Cardiac fibroblast (primary cell): ENCODE results near the gene BMP4.
A peak's percentile ranks its signal among the peaks of the same experiment; 100 is the strongest.
"Not testable (repeated sequence)": the region's sequence is repeated elsewhere in the genome, so short reads cannot be mapped to it uniquely, and the experiment has no call there.

ENCODE experiments used
- DNase-seq, 2 donors: peaks; one replicate each; pipeline versions ENCODE4 v3.0.0 to v3.0.0-alpha.2; 2010; ENCODE audit warnings: low read depth in 2 of 2
- H3K4me3 ChIP-seq, 2 donors: replicated peaks in 1 of 2; 1 replicate in 1 of 2; 2 replicates in 1 of 2; pipeline ENCODE4 v1.5.1; 2011; ENCODE audit warnings: low read depth in 2 of 2, low read length in 2 of 2, mild to moderate bottlenecking in 2 of 2, moderate library complexity in 1 of 2
- TF ChIP-seq, protein P1 (sequence below): IDR thresholded peaks from one replicate; pipeline ENCODE4 v1.5.1; 2011; ENCODE audit warnings: low read depth, mild to moderate bottlenecking, low read length, inconsistent platforms

The BMP4 gene

GRCh38 chr14:53996041-53996440, 39.4 kb upstream of the BMP4 start:
- H3K4me3 ChIP-seq, result no peak overlapping the region
- no peak for DNase-seq
- TF ChIP-seq, protein P1, sequence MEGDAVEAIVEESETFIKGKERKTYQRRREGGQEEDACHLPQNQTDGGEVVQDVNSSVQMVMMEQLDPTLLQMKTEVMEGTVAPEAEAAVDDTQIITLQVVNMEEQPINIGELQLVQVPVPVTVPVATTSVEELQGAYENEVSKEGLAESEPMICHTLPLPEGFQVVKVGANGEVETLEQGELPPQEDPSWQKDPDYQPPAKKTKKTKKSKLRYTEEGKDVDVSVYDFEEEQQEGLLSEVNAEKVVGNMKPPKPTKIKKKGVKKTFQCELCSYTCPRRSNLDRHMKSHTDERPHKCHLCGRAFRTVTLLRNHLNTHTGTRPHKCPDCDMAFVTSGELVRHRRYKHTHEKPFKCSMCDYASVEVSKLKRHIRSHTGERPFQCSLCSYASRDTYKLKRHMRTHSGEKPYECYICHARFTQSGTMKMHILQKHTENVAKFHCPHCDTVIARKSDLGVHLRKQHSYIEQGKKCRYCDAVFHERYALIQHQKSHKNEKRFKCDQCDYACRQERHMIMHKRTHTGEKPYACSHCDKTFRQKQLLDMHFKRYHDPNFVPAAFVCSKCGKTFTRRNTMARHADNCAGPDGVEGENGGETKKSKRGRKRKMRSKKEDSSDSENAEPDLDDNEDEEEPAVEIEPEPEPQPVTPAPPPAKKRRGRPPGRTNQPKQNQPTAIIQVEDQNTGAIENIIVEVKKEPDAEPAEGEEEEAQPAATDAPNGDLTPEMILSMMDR, result no peak

GRCh38 chr14:53993920-53994607, 37.4 kb upstream of the BMP4 start:
- no peak overlapping the region for H3K4me3 ChIP-seq
- no peak for DNase-seq
- TF ChIP-seq, protein P1, result no peak

DNA sequence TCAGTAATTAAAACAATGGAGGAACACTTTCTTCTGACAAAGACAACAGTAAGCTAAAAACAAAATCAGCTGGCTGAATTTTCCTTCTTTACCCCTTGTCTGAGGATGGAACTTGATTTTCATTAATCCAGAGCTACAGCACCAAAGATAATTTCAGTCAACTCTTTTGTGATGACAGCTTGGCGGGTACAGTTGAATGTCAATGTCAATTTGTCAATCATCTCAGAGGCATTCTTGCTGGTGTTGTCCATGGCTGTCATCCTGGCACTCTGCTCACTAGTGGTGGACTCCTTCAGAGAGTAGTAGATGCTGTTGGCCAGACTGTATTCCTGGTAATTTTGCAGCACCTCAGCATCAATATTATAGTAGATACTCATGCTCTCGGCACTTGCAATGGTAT, 34.4 kb upstream of the BMP4 start:
- TF ChIP-seq, protein P1, result no peak
- no peak for DNase-seq
- H3K4me3 ChIP-seq, result no peak overlapping the region

GRCh38 chr14:53986718-53987117, 30.1 kb upstream of the BMP4 start:
- not testable (repeated sequence) for H3K4me3 ChIP-seq, DNase-seq

DNA sequence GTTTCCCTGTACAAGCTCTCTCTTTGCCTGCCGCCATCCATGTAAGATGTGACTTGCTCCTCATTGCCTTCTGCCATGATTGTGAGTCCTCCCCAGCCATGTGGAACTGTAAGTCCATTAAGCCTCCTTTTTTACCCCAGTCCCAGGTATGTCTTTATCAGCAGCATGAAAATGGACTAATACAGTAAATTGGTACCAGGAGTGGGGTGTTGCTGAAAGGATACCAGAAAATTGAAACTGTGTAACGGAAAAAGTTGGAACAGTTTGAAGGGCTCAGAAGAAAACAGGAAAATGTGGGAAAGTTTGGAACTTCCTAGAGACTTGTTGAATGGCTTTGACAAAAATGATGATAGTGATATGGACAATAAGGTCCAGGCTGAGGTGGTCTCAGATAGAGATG, 28.3 kb upstream of the BMP4 start:
- H3K4me3 ChIP-seq, DNase-seq: not testable (repeated sequence)

DNA sequence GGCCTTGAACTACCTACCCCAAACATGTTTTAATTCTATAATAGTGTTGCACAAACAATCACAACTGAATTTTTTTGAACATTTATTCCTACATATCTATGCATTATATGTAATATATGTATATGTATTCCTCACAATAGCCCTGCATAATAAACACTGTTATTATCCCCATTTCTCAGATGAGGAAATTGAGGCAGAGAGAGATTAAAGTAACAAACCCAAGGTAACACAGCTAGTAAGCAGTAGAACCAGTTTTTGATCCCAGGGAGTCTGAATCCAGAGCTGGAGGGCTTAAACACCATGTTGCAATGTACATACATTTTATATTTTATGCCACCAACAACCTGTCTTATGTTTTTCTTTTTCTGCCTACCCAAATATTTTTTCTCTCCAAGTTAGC, 26.5 kb upstream of the BMP4 start:
- TF ChIP-seq, protein P1, result no peak
- no peak for DNase-seq
- no peak overlapping the region for H3K4me3 ChIP-seq

GRCh38 chr14:53982546-53982945, 25.9 kb upstream of the BMP4 start:
- no peak for DNase-seq
- H3K4me3 ChIP-seq, result no peak overlapping the region
- TF ChIP-seq, protein P1, result no peak

DNA sequence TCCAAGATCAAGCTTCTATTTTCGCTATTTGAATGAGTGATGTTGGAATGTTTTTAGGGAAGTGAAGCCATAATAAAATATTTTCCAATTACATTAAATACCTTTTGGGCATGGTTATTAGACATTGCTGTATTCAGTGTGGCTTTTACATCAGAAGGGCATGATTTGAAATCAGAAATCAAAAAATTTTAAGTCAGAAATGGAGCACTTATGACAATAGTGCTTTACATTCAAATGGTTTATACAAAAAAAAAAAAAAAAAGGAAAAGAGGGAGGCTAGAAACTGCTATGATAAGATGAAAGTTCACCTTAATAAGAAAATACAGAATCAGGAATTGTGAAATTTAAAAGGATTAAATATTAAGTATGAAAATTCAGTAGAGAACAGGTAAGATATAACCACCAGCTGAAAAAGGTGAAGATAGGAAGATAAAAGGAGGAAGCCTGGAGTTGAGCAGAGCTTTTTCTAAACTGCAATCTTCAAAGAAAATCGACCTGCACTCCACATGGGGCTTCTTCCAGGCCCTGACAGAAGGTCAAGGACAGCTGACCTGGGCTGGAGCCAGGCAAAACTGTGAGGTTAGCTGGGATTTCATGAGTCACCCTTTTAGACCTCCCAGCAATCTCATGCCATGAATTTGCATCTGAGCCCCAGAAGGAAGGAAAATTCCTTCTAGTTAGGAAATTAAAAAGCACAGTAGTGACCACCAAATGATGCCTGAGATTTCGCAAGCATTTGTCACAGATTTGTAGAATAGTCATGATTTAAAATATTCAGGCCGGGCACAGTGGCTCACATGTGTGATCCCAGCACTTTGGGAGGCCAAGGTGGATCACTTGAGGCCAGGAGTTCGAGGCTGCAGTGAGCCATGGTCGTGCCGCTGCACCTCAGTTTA, 23.4 kb upstream of the BMP4 start:
- peak; percentile 66 to 76 for DNase-seq
- TF ChIP-seq, protein P1, result no peak
- H3K4me3 ChIP-seq, result no peak overlapping the region
